Measurements from ENCODE around the gene MICAL2.

DNA sequence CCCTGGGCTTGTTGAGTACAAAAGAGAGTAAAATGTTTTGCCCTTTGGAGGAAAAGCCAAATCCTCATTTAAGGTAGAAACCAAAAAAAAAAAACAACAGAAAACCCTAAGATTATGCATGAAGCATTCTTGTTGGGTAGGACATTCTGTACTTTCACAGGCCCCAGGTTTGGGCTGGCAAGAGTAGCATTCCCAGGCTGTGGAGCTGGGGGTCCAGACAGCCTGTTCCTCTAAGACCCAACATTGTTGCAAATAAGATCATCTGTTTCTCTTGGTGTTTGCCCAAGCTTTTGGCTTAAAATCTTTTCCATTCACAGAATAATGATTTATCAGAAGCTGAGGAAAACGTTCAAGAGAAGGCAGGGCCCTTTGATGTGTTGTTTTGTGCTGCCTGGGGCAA is 123.8 kb downstream of the MICAL2 start:
- TF ChIP-seq CTCF (IDR thresholded peaks at IDR 0.05; ENCODE audit: control extremely low read depth in 1 of 3, insufficient read depth in 1 of 3, low read depth in 1 of 3, low read length in 3 of 3) (no peak), YY1 (IDR thresholded peaks at IDR 0.05; ENCODE audit: low read depth, low read length) (no peak), TAF1 (IDR thresholded peaks at IDR 0.05; ENCODE audit: low read depth, low read length) (no peak), KDM1A (IDR thresholded peaks at IDR 0.05; ENCODE audit: borderline replicate concordance, low read length) (no peak), SRF (IDR thresholded peaks at IDR 0.05; ENCODE audit: low read depth, low read length) (no peak), CEBPB (IDR thresholded peaks at IDR 0.05; ENCODE audit: low read depth, low read length) (no peak)

Measured in H1 (cell line).